GM18511 (cell line): ENCODE measurements around the gene MGST1.
A peak's percentile ranks its signal among the peaks of the same experiment; 100 is the strongest.
"Not testable (repeated sequence)": the region's sequence is repeated elsewhere in the genome, so short reads cannot be mapped to it uniquely, and the experiment has no call there.

ENCODE experiments used
- ATAC-seq: cut with Tn5 transposase; IDR thresholded peaks from one replicate; pipeline ENCODE4 v1.9.1; 2021; ENCODE audit warnings: mild to moderate bottlenecking, moderate library complexity; ENCODE audit not compliant: unreplicated experiment

MGST1 gene

GRCh38 chr12:16350682-16351081 is 3.2 kb downstream of the MGST1 start:
- ATAC-seq: no peak

DNA sequence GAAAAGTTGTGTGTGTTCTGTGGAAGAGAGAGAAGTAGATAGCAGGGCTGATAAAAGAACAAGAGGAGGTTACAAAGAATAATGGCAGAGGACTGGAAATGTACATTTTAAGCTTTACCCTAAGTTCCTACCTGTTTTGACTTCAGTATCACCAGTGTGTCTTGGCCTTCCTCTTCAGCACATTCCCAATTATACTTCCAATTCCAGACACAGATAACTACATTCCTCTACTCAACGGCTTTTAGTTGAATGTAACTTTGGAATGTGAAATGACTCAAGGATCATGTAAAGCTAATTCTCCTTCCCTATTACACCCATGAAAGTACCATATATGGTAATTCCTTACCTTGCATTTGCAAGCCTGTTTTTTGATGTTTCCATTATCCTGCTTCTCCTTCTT is 5.0 kb downstream of the MGST1 start:
- ATAC-seq: no peak

DNA sequence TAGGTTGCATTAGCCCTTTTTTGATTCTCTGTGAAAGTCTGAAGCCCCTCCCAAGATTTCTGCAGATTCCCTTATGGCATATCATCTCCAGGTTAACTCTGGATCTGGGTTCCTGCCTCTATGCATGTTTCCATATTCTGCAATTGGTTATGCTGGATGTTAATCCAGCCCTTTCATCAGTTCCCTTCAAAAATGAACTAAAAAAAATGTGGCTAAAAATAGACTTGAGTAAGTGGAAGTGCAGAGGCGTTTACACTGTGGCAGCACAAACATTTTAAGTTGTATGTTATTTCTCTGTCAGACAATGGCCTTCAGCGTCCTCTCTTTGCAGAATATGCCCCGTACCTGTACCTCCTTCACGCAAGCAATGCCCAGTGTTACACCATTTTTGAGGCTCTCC is 11.4 kb downstream of the MGST1 start:
- ATAC-seq: no peak

DNA sequence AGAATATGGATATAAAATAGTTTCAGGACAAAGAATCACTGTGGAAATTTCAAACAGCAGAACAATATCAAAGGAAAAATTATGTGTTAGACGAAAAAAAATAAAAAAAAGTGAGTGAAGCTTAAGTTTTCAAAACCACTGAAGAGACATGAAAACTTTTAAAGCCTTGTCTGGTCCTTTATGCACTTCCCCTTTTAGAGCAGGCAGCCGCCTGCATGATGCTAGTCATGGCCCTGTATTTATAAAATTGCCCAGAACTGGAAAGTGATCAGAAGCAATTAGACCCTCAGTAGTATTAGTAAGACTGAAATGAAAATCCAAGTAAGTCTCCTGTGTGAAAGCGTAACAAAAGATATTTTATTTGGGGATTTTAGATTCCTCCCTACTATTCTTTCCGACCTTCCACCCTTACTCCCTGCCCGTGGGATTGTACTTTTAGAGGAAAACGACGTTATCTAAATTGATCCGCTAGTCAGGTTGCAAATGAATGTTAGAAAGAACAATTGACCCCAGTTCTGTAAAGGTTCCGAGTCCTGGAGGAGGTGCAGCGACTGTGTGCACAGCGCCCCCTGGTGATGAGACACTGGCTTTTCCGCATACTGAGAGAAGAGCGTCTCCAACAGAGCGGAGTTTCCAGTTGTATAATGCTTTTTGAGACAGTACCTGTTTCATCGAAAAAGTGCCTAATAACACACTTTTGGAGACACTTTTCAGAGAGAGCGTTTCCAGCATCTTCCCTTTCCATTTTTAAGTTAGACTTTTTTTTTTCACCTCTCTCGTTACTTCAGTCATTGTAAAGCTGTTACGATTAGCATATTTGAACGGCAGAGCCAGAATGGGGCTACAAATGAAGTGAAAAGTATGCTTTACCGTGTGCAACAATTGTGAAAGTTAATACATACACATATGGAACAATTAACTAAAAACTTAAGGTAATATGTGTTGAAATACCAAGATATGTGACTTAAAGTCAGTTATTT is 12.4 kb downstream of the MGST1 start:
- peak; percentile 54 for ATAC-seq

GRCh38 chr12:16361142-16361783 is 13.8 kb downstream of the MGST1 start:
- no peak for ATAC-seq

DNA sequence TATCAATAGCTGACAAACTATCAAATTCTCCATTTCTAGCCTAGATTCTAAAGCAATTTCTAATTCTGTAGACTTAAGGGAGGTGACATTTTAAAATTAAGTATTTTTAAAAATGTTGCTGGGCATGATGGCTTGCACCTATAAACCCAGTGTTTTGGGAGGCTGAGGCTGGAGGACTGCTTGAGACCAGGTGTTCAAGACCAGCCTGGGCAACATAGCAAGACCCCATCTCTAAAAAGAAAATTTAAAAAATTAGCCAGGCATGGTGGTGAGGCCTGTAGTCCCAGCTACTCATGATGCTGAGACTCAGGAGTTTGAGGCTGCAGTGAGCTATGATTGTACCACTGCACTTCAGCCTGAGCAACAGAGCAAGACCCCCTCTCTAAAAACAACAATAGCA is 15.1 kb downstream of the MGST1 start:
- ATAC-seq: no peak

GRCh38 chr12:16369156-16369555 is 21.7 kb downstream of the MGST1 start:
- no peak for ATAC-seq

DNA sequence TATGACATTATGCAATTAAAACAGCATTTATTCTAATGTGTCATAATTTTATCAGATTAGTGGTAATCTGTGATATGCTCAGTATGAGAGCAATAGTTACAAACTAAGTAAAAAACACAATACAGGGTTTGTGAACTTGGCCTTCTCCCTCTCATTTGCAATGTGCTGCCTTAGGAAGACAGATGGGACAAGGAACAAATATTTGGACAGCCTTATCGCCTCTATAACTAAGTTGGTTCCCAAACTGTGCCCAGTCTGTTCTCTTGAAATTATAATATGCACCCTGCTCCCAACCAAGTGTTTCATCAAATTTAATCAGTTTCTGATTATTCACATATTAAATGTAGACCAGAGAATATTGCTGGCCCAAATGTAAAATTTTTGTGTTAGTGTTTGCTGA is 22.7 kb downstream of the MGST1 start:
- no peak for ATAC-seq

GRCh38 chr12:16382652-16383312 is 35.3 kb downstream of the MGST1 start:
- not testable (repeated sequence) for ATAC-seq

DNA sequence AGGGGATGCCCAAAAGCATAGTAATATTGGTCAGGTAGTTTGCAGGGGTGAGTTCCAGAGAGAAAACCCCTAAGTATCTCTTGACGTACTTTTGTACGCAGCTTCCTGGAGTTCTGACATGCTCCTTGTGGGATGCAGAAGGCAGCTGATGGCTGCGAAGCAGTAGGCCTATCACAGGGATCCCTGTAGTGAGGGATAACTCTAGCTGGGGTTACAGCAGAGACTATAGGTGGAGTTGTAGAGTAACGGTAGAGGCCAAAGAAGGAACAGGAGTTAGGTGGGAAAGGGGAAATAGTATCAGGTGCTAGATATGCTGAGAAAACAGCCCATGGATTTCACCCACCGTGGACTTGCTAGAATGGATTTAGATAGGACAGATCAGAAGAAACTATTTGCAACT is 37.3 kb downstream of the MGST1 start:
- ATAC-seq: no peak

- no peak for ATAC-seq
Measured at GRCh38 chr12:16385782-16386646, 38.6 kb downstream of the MGST1 start.

- no peak for ATAC-seq
Measured at GRCh38 chr12:16387919-16388318, 40.5 kb downstream of the MGST1 start.

GRCh38 chr12:16389594-16389993 is 42.1 kb downstream of the MGST1 start:
- ATAC-seq: no peak

DNA sequence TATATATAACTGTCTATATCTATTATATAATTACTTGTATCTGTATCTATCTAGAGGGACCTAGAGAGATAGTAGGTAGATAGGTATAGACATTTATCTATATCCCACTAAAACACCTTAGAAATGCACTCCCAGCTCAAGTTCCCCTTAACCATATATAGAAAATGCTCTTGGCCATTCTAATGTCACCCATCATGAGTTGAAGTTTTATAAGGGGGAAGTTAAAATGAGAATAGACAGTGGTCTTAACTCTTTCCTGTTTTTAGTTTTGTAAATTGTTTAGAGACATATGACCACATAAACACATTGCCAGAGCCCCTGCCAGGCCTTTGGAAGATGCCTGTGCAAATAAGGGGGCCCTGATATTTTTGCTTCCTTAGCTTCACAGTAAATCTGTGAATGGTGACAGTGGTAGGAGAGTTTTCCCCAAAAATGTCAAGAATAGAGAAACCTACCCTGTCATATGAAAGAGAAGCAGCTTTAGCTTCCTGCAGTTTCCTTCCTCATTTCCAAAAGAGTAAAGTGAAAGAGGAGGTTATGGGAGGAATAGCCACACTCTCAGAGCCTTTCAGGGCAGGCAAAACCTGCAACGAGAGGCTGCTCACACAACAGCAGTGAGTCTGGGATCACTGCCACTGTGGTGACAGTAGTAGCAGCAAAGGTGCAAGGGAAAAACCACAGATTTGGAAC is 45.5 kb downstream of the MGST1 start:
- no peak for ATAC-seq

DNA sequence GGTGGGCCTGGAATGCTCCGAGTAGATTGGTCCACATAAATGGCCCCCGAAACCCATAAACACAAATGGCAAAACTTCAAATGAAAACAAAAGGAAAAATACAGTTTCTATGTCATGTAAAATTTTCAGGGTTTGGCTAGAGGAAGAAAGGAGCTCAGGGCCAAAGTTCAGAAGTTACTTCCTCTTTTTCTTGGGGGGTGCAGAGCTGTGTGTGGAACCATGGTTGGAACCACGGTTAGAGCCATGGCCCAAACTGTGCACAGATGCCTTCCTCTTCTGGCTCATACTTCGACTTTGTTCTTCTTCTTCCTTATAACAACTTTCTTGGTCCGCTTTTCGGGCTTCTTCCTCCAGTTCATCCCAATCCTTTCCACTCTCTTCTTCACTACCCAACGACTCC is 51.7 kb downstream of the MGST1 start:
- no peak for ATAC-seq

DNA sequence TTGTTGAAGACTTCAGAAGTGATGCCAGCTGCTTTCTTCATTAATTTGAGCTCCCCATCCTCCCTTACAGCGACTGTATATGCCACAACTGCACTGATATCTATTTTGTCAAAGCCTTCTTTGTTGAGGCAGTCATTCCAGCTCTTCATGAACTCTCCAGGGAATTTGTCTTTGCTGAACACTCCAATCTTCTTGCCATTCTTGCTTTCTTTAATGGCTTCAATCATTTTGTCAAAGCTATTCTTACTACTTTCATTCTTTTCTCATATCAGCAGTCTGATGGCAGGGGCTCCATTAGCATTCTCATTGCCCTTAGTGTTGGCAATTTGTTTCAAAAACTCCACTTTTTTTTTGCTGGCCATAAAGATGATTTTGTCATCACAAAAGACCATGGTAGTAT is 54.4 kb downstream of the MGST1 start:
- ATAC-seq: not testable (repeated sequence)

DNA sequence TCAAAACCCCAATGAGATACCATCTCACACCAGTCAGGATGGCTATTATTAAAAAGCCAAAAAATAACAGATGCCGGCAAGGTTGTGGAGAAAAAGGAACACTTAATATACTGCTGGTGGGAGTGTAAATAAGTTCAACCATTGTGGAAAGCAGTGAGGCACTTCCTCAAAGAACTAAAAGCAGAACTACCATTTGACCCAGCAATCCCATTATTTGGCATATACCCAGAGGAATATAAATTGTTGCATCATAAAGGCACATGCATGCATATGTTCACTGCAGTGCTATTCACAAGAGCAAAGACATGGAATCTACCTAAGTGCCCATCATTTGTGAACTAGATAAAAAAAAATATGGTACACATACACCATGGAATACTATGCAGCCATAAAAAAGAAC is 59.9 kb downstream of the MGST1 start:
- ATAC-seq: no peak
